Fibroblast of peridontal ligament (primary cell): ENCODE results near the gene THSD4.

Source experiments
- DNase-seq: peaks from one replicate; pipeline ENCODE4 v3.0.0-alpha.2; 2010; ENCODE audit errors: extremely low read depth

Gene THSD4

DNA sequence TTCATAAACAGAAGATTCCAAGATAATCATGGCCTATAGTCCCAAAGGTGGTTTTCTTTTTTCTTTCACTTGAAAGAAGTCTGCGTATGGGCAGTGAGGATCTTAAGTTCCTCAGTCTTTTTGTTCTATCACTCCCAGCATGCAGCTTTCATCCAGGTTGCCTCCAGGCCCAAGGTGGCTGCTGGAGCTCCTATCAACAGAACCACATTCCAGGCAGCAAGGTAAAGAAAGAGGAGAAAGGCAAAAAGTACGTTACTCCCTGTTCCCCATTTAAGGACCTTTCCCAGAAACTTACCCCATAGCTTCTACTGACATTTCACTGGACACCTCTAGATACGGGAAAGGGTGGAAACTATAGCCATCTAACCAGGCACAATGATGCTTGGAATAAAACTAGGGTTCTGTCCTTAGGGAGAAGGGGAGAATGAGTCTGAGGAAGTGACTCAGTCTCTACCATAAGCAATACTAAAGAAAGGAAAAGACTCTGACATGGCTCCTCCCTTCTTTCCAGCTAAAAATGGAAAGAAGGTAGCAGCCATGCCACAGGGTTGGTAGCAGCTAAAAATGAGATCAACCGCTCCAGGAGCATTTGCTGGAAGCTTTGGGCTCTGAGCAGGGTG lies 381.2 kb downstream of the THSD4 start:
- peak; percentile 57 for DNase-seq

GRCh38 chr15:71501344-71502076 lies 386.2 kb downstream of the THSD4 start:
- DNase-seq = no peak

GRCh38 chr15:71502077-71502432 lies 386.8 kb downstream of the THSD4 start:
- no peak for DNase-seq

DNA sequence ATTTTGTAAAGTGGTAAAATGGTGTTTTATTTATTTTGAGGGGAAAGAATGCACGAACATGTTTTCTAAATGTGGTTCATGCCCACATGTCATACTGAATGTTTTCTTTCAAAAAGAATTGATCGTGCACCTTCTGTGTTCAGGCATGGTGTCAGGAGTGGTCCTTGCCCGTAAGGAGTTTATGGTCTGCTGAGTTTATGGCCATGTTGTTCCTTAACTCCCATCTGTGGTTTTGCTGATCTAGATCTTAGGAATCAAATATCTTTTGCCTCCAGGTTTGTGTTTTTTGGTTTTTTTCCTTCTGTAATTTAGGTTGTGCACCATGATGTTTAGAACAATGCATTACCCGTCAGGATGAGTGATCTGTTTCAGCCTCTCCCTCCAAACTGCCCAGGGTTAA lies 390.7 kb downstream of the THSD4 start:
- DNase-seq = no peak

GRCh38 chr15:71506946-71507345 lies 391.7 kb downstream of the THSD4 start:
- DNase-seq = no peak

DNA sequence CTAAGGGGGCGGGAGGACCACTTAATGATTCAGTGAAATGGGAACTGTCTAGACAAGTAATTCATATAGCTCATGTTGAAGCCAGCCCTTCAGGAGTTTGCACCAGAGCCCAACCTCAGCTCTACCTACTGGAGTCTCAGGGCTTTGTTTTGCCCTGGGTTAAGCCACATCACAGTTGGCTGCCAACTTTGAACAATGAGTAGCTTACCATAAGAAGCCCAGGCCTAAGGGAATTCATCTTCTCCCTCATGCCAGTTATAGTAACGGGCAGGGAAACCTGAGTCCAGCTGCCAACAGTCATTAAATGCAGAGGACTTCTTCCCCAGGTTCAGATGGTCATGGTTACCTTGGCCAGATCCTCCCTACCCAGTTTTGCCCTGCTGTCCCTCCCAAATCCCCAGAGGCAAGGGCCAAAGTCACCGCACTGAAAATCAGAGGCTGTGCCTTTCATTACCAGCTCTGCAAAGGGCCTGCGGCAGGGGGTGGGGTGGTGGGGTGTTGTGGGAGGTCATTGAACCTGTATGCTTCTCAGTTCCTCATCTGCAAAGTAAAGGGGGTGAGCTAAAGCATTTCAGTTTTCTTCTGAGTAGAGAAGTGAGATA lies 392.9 kb downstream of the THSD4 start:
- no peak for DNase-seq

DNA sequence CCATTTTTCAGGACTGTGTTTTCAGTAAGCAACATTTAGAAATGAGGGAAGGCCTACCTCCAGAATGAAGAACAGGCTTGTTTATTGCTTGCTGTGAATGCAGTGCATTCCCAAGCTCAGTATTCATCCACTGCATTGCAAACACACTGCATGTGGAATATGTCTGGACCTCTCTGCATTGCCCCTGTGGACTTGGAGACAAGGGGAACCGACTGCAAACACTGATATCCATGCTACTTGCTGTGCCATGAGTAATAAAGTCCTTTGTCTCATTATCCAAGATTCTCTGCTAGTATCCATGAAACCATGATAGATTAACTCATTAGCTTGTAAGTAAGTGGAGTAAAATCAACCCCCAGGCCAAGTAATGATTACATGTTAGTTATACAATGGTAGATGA lies 393.9 kb downstream of the THSD4 start:
- no peak for DNase-seq

GRCh38 chr15:71510763-71511162 lies 395.5 kb downstream of the THSD4 start:
- no peak for DNase-seq

GRCh38 chr15:71511796-71512681 lies 396.8 kb downstream of the THSD4 start:
- no peak for DNase-seq

DNA sequence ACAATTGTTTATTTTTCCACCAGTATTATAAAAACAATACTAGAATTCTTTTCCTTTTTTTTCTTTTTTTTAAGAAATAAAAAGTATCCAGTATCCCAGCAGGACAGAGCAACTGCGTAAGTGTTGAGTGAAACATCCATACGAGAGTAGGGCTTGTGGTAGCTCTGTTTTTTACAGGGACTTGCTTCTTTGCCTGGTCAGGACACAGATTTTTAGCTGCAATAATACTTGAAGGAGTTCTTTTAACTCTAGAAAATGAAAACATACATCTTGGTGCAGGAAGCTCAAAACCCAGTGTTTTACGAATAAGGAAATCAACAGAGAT lies 397.4 kb downstream of the THSD4 start:
- no peak for DNase-seq

DNA sequence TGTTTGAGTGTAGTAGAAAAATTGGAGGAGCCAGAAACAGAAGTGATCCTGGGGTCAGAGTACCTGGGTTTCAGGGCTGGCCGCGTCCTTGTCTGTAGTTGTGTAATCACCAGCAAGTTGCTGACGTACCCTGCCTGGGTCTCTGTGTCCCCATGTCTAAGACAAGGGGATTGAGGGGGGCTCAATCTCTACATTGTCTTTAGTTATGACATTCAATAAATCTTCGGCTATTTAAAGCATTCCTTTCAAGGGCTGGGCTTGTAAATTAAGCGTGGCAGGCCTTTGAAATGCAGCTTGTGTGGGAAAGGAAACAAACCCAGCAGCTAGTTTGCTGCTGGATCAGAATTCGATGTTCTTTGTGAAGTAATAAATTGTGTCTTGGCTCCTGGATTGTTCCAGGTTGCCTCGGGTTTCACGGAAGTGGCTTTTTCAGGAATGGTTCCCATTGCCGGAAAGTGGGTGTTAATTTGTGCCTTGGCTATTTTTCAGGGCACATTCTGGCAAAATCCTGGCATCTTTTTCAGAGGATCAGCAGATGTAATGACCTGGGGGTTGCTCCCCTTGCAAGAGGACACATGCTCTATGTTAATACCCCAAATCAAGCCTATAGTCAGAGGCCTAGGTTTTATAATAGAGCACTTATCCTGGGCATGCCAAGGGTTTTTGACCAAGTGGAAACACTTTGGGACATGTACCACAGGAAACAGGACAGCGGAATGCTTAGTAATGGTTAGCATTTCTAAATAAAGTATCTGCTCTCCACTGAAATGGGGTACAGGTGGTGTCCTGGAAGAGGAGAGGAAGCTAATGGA lies 400.3 kb downstream of the THSD4 start:
- no peak for DNase-seq

- no peak for DNase-seq
These were observed 402.5 kb downstream of the THSD4 start for GRCh38 chr15:71517751-71518150.

DNA sequence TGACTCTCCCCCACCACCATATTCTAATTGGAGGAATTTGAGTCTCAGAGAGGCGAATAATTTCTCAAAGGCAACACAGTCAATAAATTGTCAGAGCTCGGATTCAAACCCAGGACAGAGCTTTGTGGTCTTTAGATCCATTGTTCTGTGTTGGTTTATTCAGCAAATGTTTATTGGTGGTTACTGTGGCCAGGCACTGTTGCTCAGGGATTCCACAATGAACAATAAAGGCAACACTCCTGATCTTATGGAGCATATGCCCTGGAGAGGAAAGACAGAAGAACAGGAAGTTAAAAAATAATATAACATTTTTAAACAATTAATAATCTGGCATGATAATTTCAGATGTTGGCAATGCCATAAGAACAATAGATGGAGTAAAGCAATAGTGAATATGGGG lies 403.4 kb downstream of the THSD4 start:
- DNase-seq = no peak

DNA sequence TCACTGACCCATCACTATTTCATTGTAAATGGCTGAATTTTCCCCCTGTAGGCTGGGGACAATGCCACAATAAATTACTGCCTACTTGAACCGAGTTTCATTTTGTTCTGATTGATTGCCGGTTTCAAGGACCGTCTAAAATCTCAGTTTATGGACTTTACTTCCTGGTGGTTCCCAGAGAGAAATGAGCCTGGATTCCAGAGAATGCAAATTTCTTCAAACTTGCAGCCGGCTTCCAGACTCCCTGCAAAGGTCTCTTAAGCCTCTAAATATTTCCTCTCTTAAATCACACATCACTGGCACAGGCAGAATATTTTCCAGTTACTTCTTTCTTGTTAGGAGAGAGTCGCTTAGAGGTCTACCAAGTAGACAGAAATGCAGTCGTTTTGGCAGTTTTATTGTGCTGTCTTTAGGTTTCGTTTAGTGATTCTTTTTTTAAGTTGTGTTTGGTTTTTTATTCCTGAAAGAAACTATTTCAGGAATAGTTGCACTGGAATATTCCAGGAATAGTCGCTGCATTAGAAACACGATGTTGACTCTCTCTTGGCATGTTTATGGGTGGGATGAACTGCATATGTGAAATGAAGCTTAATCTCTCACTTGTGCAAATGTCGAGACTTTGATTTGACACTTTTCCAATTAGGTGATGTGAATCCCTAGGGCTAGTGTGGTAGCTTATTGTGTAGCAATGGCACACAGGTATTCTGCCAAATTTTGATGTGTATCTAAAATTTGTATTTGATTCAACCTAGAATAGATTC lies 411.0 kb downstream of the THSD4 start:
- peak; percentile 67 for DNase-seq

- no peak for DNase-seq
These were observed 414.1 kb downstream of the THSD4 start for GRCh38 chr15:71529361-71529760.

- DNase-seq = no peak
These were observed 414.8 kb downstream of the THSD4 start for GRCh38 chr15:71530116-71530515.

DNA sequence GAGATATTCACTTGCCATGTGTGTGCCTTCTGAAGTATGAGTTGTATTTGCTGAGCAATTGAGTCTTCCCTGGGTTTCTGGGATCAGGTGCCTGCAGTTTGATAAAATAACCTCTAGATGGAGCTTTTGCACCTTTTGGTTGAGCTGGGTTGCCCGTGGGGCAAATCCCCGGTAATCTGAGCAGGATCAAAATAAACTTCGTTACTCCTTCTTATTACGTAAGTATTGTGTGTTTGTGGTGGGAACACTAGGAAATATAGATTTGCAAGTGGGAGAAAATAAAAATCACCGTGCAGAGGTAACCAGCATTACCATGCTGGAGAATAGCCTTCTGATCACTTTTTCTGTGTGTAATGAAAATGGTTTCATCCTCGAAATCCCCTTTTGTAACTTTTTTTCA lies 417.7 kb downstream of the THSD4 start:
- peak; percentile 35 for DNase-seq

- no peak for DNase-seq
These were observed 422.9 kb downstream of the THSD4 start for GRCh38 chr15:71538181-71538580.

DNA sequence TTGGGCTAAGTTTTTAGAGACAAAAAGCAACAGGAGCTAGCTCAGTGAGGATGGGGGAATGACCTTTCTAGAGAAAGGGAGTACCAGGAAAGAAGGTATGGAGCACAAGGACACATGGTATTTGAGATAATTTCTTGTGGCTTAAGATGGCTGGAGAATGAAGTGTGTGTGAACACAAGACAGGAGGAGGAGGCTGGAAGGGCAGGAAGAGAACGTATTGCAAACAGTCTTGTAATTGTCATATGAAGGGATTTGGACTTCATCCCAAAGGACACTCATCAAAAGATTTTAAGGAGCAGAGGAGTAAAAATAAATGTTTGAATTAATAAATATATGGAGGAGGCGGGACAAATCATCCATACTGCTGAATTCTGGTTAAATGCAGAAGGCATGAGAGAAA lies 426.5 kb downstream of the THSD4 start:
- no peak for DNase-seq

DNA sequence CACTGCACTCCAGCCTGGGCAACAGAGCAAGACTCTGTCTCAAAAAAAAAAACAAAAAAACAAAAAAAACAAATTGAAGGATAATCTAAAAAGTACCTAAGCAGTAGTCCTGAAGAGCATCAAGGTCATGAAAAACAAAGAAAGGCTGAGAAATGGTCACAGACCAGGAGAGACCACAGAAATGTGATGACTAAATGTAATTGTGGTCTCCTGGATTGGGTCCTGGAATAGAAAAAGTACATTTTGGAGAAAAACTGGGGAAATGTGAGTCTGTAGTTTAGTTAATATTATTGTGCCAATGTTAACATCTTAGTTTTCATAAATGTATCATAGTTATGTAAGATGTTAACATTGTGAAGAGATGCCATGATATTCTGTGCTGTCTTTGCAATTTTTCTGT lies 427.6 kb downstream of the THSD4 start:
- DNase-seq = peak; percentile 53

DNA sequence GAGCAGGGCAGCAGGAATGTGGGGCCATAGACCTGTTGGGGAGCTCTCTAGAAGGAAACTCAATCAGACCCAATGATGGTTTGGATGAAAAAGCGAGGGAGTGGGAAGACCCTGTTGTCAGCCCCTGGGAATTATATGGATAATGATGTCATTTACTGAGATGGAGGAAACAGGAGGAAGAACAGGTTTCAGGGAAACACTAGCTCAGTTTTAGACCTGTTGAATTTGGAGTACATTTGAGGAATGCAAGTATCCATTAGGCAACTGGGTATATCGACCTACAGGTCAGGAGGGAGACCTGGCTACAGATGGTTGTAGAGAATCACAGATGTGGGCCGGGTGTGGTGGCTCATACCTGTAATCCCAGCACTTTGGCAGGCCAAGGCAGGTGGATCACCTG lies 428.1 kb downstream of the THSD4 start:
- DNase-seq = no peak
